GM10266 (cell line): ENCODE results near the gene CBFB.

Source experiments
- DNase-seq: peaks from one replicate; pipeline ENCODE4 v3.0.0; 2012; ENCODE audit errors: extremely low spot score
- CTCF ChIP-seq: IDR thresholded peaks from 2 replicates; pipeline ENCODE4 v1.5.1; 2012; ENCODE audit warnings: mild to moderate bottlenecking, low read depth; ENCODE audit not compliant: control insufficient read depth, insufficient read depth; ENCODE audit errors: missing control alignments

The CBFB gene

GRCh38 chr16:67148221-67148620 lies 119.3 kb downstream of the CBFB start:
- no peak for TF ChIP-seq CTCF
- no peak for DNase-seq

GRCh38 chr16:67148656-67149275 lies 119.8 kb downstream of the CBFB start:
- no peak for TF ChIP-seq CTCF
- DNase-seq, result no peak

- TF ChIP-seq CTCF, result no peak
- DNase-seq, result no peak
These were observed 120.5 kb downstream of the CBFB start for GRCh38 chr16:67149276-67150046.

- DNase-seq, result peak; percentile 89
- peak; percentile 27 for TF ChIP-seq CTCF
These were observed 121.3 kb downstream of the CBFB start for GRCh38 chr16:67150047-67150832.
